HG03520 (cell line): ENCODE results near the gene DHX58.
A peak's percentile ranks its signal among the peaks of the same experiment; 100 is the strongest.
"Not testable (repeated sequence)": the region's sequence is repeated elsewhere in the genome, so short reads cannot be mapped to it uniquely, and the experiment has no call there.

ENCODE experiments used
- ATAC-seq: cut with Tn5 transposase; IDR thresholded peaks from one replicate; pipeline ENCODE4 v1.9.1; 2021; ENCODE audit warnings: mild to moderate bottlenecking, moderate library complexity; ENCODE audit not compliant: unreplicated experiment

The DHX58 gene

DNA sequence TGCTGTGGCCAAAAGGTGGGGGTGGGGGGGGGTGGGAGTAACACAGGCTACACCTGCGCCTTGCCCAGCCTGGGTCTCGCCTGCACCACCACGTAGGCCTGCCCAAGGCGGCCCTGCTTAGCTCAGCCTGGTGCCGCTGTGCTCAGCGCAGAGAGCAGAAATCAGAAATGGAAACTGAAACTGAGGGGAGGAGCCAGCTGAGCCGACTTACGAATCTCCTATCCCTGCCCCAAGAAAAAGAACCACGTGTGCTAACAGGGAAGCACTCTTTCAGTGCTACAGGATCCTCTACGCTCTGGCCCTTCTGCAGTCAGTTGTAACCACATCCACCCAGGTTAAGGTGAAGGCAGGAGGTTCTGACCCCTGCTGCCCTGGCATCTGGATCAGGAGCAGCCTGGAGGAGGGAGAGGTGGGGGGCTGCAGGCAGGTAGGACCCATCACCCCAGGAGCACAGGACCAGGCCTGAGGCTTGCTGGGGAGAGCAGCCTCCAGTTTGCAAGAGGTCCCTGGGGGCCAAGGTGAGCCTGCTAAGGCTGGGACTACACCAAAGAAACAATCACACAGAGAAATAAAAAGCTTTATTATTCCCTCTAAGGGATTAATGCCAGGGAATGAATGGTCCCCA, at the start of gene DHX58:
DHX58 (minus strand) TSS at position 163 of the 625 bp plus-strand sequence. CDS start 822 bp downstream, outside the sequence.
- ATAC-seq, result peak; percentile 55

DNA sequence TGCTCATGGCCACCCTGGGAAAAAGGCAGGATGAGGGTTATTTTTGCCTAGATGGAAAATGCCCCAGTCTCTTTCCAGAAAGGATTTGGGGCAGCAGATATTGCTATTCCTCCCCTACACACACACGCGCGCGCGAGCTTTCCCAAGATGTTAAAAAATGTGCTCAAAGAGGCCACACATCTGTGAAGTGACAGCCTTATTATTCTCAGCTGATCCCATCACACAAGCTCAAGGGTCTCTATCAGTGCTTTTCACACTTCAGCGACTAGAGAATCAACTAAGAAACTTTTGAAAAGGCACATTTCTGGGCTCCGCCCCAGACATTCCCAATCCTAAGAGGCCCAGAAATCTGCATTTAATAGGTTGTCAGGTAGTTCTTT, 48.0 kb upstream of the DHX58 start:
- ATAC-seq, result no peak

DNA sequence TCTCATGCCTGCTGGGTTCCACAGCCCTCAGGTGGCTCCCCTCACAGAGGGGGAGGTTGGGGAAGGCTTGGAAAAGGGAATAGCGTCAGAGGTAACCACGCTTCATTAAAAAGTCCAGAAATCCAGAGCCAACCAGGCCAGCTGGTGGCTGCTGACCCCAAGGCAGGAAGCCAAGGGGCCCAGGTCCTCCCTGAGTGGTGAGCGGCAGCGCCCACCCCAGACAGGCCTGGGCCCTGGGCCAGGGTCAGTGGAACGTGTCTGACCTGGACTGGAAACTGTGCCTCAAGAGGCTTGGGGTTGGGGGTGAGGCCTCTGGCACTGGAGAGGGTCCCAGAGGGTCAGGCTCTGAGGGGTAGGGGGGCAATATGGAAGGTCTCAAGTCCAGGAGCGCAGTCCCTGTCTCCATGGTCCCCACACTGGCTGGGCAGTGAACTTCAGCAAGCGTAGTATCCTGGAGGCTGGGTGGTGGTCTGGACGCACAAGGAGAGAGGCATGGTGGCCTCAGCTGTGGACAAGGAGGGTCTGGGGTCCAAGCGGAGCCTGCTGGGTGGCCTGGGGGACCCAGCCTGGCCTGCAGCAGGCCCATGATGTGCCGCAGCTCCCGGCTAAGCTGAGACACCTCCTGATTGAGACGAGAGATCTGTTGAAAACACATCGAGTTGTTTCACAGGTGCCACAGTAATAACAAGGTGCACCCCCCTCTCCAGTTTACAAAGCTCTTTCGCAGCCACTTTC, 47.4 kb upstream of the DHX58 start:
- no peak for ATAC-seq

DNA sequence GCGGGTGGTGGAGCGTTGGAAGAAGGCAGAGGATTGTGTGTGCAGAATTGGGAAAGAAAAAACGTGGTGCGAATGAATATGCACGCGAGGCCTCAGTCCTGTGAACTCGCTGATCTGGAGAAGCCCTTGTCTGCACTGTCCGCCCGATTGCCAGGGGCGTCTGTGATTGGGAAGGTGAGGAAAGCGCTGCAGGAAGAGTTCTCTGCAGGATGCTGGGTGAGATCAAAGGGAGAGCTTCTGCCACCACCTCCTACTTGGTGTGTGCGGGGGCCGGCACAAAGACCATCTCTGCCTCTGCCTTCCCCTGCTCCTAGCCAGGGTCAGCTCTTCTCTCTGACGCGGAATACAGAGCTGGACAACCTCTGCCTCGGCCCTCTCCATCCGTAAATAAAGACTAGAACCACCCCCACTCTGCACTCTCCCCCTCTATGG, 43.1 kb upstream of the DHX58 start:
- no peak for ATAC-seq

DNA sequence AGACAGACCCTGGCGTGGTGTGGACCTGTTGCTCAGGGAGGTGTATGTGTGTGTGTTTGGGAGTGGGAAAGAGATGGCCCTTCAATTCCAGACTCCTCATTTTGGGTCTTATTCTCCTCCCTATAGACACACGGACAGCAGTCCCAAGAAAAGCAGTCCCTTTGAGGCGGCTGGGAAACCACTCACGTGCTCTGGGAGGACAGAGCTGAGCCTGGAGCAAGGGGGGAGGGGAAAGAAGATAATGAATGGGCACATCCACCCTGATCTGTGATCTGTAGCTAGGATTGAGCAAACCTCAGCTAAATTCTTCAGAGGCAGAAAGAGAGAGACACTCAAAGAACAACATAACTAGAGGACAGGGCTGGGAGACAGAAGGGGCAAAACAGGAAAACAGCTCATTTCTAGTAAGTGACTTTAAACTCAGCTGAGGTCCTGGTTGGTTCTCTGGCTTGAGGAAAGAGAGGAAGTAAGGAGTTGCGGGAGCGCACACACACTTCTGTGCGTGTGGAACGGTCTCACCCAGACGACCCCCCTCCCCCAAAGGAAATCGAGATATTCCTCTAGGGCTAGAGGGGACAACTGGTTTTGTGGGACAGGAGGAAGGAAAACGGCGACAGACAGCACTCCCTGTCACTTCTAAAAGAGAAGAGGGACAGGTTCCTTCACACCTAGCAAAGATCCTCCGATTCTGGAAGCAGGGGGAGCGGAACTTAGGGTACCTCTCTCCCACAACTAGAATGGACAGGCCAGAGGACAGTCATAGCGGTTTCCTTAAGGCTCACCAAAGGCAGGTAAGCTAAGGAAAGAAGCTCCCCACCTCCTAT, 41.6 kb upstream of the DHX58 start:
- no peak for ATAC-seq

DNA sequence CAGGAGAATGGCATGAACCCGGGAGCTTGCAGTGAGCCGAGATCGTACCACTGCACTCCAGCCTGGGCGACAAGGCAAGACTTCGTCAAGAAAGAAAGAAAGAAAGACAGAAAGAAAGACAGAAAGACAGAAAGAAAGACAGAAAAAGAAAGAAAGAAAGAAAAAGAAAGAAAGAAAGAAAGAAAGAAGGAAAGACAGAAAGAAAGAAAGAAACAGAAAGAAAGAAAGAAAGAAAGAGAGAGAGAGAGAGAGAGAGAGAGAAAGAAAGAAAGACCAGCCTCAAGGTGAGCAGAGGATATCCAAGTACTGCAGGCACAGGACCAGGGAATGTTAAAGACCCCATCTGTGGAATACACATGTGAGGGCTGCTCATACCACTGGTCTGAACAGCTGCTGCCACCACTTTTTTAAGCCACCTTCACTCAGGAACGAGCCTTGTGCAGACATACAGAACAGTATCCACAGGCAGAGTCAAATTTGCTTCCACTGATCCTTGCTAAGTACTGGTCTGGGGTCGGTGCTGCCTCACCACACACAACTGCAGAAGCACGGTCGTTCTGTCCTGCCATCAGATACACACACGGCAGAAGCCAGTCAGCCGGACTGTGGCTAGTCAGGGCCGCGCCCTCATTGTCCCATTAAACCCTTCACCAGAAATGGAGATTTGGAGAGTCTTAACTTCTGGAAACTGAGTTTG, 34.5 kb upstream of the DHX58 start:
- ATAC-seq, result no peak

DNA sequence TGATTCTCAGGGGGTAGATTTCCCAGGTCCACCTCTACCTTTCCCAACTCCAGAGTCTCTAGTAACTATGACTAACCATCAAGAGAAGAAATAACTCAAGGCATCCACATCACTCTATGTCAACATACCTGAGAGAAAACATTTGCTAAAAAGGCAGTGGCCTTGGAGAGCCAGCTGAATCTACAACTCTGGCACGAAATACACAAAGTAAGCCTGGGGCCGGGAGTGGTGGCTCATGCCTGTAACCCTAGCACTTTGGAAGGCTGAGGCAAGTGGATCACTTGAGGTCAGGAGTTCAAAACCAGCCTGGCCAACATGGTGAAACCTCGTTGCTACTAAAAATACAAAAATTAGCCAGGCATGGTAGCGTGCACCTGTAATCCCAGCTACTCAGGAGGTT, 30.6 kb upstream of the DHX58 start:
- not testable (repeated sequence) for ATAC-seq

DNA sequence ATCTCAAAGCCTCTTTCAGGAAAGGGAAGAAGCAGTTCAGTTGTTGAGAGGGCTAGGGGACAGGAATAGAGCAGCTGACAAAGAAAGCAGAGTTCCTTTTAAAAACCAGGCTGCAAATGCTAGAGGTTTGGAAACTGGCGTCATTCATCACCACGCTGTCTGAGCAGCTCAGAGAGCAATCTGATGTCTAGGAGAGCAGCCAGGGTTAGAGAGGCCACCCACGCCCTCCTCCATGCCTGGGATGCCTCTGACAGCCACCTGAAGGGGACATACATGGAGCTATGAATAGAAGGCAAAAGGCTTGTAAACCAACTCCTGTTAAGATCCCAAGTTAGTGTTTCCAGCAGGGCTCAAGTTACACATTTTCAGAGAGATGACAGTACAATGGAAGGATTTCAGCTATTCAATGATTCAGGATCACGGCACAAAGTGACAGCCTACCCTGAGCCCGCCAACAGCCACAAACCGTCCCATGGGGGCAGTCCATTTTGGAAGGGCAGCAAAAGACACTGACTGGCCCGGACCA, 29.9 kb upstream of the DHX58 start:
- no peak for ATAC-seq

DNA sequence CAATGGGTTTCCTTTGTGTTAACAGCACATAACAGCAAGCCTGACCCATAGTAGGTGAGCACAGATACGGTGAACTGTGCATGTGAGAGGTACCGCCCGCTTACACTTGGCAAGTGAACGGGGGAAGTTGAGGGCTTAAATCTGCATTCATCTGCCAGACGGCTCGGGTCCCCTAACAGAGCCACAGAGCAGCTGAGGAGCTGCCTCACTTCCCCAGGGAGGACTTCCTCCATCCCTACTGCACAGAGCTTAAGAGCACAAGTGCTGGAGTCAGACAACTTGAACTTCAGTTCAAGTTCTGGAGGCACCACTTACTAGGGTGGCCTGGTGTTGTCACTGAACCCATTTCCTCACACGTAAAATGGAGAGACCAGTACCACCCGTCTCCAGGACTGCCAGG, 28.9 kb upstream of the DHX58 start:
- no peak for ATAC-seq

DNA sequence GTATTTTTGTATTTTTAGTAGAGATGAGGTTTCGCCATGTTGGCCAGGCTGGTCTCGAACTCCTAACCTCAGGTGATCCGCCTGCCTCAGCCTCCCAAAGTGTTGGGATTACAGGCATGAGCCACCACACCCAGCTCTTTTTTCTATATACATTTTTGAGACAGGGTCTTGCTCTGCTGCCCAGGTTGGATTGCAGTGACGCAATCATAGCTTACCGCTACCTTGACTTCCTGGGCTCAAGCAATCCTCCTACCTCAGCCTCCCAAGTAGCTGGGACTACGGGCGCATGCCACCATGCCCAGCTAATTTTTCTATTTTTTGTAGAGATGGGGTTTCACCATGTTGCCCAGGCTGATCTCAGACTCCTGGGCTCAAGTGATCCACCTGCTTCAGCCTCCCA, 28.2 kb upstream of the DHX58 start:
- ATAC-seq, result not testable (repeated sequence)

DNA sequence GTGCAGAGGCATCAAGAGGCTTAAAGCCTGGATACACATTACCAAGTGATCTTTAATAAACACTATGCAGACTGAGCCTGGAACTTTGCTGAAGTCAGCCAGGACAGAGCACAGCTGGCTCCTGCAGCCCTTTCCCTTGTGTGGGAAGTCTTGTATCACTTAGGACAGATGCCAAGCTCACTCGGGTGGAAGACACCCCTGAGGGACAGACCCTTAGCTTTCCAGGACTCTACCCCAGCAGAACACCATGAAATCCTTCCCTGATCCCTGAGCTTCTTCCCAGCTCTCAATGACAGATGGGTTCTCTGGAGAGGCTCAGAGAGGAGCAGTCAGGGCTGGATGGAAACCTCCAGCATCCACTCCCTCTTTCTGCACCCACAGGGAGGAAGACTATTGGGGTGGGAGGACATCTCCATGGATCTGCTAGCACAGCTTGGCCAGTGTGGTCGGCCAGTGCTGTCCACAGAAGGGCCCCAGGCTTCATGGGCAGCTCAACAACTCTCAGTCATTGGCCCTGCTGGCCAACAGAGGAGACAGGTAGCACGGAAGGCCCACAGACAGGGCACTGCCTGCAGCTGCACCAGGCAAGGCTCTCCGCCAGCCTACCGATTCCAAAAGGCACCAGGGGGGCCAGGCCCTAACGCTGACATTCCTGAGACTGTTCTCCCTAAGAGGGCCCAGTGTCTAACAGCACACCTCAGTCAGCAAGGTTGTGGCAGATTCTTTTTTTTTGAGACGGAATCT, 26.4 kb upstream of the DHX58 start:
- ATAC-seq, result no peak

DNA sequence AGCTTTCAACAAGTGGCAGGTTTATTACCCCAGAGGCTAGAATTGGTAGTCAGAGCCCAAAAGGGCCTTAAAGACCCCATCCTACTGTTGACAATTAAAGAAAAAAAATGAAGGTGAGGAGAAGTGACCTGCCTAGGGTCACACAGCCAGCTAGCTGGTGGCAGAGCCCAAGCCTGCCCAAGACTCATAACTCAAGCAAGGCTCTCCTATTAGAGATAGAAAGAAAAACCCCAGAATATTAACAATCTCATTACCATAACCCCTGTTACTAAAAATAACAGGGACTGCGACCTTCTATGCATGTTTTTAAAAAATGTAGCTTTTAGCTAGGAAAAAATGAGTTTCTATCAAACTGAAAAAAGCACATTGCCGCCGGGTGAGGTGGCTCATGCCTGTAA, 24.1 kb upstream of the DHX58 start:
- no peak for ATAC-seq

DNA sequence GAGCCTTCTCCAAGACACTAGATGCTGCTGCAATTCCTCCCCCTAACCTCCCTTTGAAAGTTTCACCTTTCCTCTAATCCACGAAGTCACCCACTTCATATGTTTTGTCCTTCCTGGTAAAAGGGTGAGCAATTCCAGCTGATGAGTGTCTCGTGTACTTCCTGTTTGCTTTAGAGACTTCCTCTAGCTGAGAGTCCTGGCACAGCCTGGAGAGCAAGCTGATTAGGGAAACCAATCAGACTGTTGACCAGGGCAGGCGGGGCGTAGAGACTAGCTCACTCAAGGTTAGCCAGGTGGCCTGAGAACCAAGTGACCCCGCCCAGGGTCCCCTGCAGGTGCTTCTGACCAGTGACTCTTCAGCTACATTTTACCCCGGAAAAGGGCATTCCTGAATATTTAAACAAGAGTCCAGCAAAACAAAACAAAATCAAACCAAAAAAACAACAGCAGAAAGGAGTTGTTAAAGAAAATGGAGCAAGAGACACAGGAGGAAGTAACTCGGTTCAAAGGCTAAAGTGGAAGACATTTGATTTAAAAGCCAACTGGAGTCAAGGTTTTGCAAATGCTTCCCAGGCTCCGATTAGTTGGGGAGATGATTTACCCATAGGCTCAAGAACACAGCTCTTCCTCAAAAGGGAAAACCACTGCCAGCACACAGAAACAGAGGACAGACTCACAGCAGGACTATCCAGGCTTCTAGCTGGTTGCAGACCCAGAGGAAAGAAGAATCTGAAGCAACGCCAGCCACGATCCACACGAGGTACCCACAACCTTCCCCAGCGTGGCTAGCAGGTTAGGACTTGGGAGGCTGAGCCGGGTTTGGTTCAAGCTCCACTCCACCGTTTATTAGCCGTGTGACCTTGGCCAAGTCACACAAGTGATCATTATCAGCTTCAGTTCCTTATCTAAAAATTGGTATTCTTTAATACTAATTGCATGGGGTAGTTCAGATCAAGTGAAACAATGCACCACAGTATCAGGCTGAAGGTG, 23.4 kb upstream of the DHX58 start:
- ATAC-seq, result no peak

DNA sequence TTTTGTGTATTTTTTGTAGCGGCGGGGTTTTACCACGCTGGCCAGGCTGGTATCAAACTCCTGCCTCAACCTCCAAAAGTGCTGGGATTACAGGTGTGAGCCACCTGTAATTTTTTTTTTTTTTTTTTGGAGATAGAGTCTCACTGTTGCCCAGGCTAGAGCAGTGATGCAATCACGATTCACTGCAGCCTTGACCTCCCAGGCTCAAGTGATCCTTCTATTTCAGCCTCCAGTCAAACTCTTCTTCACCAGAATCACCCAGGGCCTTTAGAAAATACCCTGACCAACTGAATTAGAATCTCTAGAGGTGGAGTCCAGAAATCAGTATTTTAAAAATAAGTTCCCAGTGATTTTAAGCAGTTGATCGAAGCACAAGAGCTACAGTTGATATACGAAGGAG, 22.6 kb upstream of the DHX58 start:
- ATAC-seq, result no peak

DNA sequence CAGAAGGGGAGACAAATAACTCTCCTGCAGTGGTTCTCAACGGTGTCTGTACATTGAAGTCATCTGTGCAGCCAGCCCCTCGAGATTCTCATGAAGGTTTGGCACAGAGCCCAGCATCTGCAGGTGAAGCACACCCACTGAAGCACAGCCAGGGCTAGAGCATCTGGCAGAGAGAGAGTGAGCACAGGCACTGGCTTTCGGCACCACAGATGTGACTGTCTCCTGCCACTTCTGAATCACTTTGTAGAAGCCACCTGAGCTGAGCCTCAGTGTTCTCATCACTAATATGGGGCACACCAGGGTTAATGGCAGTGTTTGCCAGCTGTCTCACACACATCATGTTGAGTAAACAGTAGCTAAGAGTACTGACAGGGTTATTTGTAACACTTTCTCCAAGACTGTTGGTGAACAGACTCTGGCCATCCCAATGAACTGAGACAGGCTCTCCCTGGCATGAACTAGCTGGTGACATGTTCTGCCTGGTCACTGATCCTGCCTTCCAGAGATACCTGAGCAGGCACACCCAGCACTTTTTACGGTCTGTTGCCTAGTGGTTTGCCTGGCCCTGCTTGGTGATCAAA, 21.0 kb upstream of the DHX58 start:
- ATAC-seq, result no peak

DNA sequence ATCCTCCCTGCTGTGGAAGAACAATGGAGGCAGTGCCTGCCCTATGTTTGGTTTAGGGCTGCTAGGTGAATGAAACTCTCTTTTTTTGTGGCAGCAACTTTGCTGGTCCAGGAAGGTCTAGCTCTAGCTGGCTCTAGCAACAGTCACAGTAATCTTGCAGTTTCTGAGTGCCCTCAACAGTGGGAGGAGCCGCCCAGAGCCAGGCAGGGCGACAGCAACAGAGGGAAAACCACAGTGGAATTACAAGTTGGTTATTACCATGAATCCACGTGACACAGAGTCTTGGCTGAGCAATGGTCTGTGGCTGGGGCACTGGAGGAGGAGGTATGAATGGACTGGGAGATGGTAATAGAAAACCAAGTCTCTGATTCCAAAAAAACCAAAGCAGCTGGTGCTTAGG, 20.4 kb upstream of the DHX58 start:
- no peak for ATAC-seq

DNA sequence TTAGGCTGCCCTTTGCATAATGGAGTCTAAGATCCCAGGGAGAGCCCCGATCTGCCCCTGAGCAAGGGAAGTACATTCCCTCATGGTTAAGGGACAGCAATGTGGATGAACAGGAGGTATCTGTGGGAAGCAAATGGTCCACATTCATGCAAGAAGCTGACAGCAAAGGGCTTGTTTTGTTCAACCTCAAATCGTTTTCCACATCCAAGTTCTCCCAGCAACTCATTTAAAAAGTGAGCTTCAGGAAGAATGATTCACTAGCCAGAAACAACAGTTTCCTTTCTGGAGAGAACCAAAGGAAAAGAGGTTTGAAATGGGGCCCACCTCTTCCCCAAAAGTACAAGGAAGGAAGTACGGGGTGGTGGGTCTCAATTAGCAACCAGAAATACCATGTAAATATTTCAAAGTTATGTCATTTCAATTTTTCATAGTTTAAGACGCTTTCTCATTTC, 19.5 kb upstream of the DHX58 start:
- ATAC-seq, result no peak

DNA sequence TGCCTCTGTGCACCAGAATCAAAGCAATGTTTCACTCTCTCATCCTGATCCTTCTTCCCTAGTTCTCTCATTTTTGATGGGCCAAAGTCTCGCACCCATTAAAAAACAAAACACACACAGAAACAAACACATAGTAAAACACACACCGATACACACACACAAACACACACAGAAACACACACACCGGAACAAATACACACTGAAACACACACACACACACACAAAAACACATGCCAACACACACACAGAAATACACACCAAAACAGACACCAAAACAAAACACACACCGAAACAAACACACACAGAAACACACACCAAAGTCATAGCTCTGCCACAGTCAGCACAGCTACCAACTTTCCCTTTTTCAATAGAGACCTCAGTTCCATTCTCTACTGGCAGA, 18.7 kb upstream of the DHX58 start:
- no peak for ATAC-seq
